AG10803 (cell line): ENCODE data around the gene C1orf159.

Experiments used
- DNase-seq: peaks from one replicate; pipeline ENCODE4 v3.0.0; 2010; ENCODE audit warnings: low read depth
- H3K4me3 ChIP-seq: 2 replicates; pipeline ENCODE4 v1.5.1; 2011; ENCODE audit warnings: mild to moderate bottlenecking, low read length, control low read depth
- TF ChIP-seq, protein P1 (sequence below): conservative IDR thresholded peaks from 2 replicates; pipeline ENCODE4 v1.5.1; 2011; ENCODE audit warnings: mild to moderate bottlenecking, low read length, control low read depth, inconsistent platforms

C1orf159 gene

DNA sequence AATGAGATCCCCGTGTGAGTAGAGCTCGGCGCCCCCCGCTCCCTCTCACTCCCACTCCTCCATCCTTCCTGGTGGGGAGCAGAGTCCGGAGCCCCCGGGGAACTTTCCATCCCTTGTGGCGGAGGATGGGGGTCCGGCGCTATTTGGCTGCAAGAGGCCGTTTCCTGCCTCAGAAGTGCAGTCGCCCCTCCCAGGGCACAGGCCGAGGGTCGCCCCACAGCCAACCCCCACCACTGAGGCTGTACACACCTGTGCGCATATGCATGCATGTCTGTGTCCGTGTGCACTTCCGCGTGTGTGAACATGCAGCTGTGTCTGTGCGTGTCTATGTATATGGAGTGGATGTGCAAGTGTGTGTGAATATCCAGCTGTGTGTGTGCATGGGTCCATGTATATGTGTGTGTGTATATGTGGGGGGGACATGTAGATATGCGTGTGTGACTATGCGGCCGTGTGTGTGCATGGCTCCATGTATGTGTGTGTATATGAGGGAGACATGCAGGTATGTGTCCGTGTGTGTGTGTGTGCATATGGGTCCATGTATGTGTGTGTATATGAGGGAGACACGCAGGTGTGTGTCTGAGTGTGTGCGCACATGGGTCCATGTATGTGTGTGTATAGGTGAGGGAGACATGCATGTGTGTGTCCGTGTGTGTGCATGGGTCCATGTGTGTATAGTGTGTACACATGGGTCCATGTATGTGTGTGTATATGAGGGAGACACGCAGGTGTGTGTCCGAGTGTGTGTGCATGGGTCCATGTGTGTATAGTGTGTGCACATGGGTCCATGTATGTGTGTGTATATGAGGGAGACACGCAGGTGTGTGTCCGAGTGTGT is 63.7 kb downstream of the C1orf159 start:
- no peak for DNase-seq
- no peak overlapping the region for H3K4me3 ChIP-seq
- TF ChIP-seq, protein P1, sequence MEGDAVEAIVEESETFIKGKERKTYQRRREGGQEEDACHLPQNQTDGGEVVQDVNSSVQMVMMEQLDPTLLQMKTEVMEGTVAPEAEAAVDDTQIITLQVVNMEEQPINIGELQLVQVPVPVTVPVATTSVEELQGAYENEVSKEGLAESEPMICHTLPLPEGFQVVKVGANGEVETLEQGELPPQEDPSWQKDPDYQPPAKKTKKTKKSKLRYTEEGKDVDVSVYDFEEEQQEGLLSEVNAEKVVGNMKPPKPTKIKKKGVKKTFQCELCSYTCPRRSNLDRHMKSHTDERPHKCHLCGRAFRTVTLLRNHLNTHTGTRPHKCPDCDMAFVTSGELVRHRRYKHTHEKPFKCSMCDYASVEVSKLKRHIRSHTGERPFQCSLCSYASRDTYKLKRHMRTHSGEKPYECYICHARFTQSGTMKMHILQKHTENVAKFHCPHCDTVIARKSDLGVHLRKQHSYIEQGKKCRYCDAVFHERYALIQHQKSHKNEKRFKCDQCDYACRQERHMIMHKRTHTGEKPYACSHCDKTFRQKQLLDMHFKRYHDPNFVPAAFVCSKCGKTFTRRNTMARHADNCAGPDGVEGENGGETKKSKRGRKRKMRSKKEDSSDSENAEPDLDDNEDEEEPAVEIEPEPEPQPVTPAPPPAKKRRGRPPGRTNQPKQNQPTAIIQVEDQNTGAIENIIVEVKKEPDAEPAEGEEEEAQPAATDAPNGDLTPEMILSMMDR: no peak

DNA sequence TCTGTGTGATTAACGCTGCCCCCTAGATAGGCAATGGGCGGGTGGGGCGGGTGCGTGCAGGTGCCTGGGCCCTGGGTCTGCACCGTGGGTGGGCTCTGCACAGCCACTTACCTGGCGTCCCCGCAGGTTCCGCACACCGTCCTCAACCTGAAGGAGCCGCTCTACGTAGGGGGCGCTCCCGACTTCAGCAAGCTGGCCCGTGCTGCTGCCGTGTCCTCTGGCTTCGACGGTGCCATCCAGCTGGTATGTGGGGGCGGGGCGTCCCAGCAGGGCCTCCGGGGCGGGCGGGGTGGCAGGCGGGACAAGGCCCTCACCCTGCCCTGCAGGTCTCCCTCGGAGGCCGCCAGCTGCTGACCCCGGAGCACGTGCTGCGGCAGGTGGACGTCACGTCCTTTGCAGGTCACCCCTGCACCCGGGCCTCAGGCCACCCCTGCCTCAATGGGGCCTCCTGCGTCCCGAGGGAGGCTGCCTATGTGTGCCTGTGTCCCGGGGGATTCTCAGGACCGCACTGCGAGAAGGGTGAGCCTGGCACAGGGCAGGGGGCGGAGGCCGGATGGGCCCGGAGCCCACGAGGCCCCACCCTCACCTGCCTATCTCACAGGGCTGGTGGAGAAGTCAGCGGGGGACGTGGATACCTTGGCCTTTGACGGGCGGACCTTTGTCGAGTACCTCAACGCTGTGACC is 64.6 kb downstream of the C1orf159 start:
- H3K4me3 ChIP-seq: no peak overlapping the region
- DNase-seq: no peak
- TF ChIP-seq, protein P1: no peak

DNA sequence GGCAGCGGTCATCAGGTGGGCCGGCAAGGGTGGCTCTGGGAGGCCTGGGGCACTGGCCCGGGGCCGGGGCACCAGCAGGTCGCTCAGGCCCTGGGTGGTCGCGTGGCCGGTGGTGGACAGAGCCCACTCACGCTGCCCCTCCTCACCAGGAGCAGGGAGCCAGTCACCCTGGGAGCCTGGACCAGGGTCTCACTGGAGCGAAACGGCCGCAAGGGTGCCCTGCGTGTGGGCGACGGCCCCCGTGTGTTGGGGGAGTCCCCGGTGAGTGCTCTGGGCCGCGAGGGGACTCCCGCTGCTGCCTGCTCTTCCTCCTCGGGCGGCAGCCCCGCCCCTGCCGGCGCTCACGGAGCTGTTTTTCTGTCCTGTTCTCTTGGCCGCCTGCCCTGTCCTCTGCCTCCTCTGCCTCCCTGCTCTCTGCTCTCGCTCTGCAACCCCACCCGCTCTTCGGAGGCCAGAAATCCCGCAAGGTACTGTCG is 65.3 kb downstream of the C1orf159 start:
- H3K4me3 ChIP-seq: no peak overlapping the region
- DNase-seq: no peak
- TF ChIP-seq, protein P1: no peak

DNA sequence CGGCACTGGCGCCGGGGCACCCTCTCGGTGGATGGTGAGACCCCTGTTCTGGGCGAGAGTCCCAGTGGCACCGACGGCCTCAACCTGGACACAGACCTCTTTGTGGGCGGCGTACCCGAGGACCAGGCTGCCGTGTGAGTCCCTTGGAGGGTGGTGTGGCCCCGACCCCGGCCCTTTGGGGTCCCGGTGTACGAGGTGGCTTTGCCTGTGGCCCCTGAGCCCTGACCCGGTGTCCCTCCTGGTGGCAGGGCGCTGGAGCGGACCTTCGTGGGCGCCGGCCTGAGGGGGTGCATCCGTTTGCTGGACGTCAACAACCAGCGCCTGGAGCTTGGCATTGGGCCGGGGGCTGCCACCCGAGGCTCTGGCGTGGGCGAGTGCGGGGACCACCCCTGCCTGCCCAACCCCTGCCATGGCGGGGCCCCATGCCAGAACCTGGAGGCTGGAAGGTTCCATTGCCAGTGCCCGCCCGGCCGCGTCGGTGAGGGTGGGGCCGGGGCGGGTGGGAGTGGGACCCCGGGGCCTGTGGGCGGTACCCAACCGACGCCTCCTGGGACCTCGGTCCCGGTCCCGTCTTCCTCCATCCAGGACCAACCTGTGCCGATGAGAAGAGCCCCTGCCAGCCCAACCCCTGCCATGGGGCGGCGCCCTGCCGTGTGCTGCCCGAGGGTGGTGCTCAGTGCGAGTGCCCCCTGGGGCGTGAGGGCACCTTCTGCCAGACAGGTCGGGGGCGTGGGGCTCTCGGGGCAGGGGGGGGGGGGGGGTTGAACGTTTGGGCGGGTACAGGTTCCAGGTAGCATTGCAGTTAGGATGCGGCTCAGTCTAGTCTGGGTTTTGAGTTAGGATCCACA is 66.3 kb downstream of the C1orf159 start:
- DNase-seq: no peak
- TF ChIP-seq, protein P1: no peak
- no peak overlapping the region for H3K4me3 ChIP-seq

DNA sequence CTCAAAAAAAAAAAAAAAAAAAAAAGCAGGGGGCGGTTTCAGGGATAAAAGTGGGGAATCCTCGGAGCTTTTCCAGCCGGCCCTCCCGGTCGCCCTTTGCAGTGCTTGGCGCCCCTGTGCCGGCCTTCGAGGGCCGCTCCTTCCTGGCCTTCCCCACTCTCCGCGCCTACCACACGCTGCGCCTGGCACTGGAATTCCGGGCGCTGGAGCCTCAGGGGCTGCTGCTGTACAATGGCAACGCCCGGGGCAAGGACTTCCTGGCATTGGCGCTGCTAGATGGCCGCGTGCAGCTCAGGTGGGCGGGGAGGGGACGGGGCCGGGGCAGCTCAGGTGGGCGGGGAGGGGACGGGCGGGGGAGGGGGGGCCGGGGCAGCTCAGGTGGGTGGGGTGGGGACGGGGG is 67.1 kb downstream of the C1orf159 start:
- no peak for DNase-seq
- no peak overlapping the region for H3K4me3 ChIP-seq
- TF ChIP-seq, protein P1: no peak

DNA sequence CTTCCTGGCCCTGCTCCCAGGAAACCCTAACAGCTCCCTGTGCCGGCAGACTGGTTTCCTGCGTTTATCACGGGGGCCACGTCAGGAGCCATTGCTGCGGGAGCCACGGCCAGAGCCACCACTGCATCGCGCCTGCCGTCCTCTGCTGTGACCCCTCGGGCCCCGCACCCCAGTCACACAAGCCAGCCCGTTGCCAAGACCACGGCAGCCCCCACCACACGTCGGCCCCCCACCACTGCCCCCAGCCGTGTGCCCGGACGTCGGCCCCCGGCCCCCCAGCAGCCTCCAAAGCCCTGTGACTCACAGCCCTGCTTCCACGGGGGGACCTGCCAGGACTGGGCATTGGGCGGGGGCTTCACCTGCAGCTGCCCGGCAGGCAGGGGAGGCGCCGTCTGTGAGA is 67.9 kb downstream of the C1orf159 start:
- DNase-seq: no peak
- no peak overlapping the region for H3K4me3 ChIP-seq
- TF ChIP-seq, protein P1: no peak
